HPDE6-E6E7 (cell line): Measurements from ENCODE around the gene SPG21.

ENCODE experiments used
- DNase-seq: peaks from one replicate; pipeline ENCODE4 v3.0.0; 2011; ENCODE audit warnings: missing footprints; ENCODE audit errors: extremely low spot score

SPG21 gene

GRCh38 chr15:64991536-64992135, 1.9 kb upstream of the SPG21 start:
- DNase-seq = no peak

GRCh38 chr15:64990168-64990470, 405 bp upstream of the SPG21 start:
- DNase-seq = peak; percentile 8

GRCh38 chr15:64987136-64987535, 2.6 kb downstream of the SPG21 start:
- no peak for DNase-seq

- DNase-seq = no peak
Observed at GRCh38 chr15:64985366-64986033, 4.2 kb downstream of the SPG21 start.

- no peak for DNase-seq
Observed at GRCh38 chr15:64982472-64982871, 7.2 kb downstream of the SPG21 start.

- DNase-seq = no peak
Observed at GRCh38 chr15:64981812-64982431, 7.8 kb downstream of the SPG21 start.

GRCh38 chr15:64979252-64979710, 10.4 kb downstream of the SPG21 start:
- no peak for DNase-seq

GRCh38 chr15:64975390-64975789, 14.3 kb downstream of the SPG21 start:
- no peak for DNase-seq

- DNase-seq = no peak
Observed at GRCh38 chr15:64970698-64971097, 19.0 kb downstream of the SPG21 start.

- no peak for DNase-seq
Observed at GRCh38 chr15:64969401-64969800, 20.3 kb downstream of the SPG21 start.

GRCh38 chr15:64961013-64961412, 28.7 kb downstream of the SPG21 start:
- no peak for DNase-seq

- DNase-seq = no peak
Observed at GRCh38 chr15:64960153-64960552, 29.6 kb downstream of the SPG21 start.

- DNase-seq = no peak
Observed at GRCh38 chr15:64959128-64959527, 30.6 kb downstream of the SPG21 start.

- DNase-seq = no peak
Observed at GRCh38 chr15:64954395-64954794, 35.3 kb downstream of the SPG21 start.

- DNase-seq = no peak
Observed at GRCh38 chr15:64951777-64952418, 37.8 kb downstream of the SPG21 start.

- DNase-seq = no peak
Observed at GRCh38 chr15:64950888-64951287, 38.8 kb downstream of the SPG21 start.

- no peak for DNase-seq
Observed at GRCh38 chr15:64949383-64950186, 40.1 kb downstream of the SPG21 start.

- no peak for DNase-seq
Observed at GRCh38 chr15:64948916-64949315, 40.8 kb downstream of the SPG21 start.

GRCh38 chr15:64947211-64947610, 42.5 kb downstream of the SPG21 start:
- no peak for DNase-seq

GRCh38 chr15:64944961-64945360, 44.8 kb downstream of the SPG21 start:
- DNase-seq = no peak

GRCh38 chr15:64943512-64944225, 46.0 kb downstream of the SPG21 start:
- DNase-seq = no peak
